Stromal cell of bone marrow (primary cell): ENCODE results near the gene SPATA3.
"Not testable (repeated sequence)": the region's sequence is repeated elsewhere in the genome, so short reads cannot be mapped to it uniquely, and the experiment has no call there.

Source experiments
- DNase-seq: peaks from one replicate; pipeline ENCODE4 v3.0.0-alpha.2; 2012; ENCODE audit warnings: low read depth

The SPATA3 gene

DNA sequence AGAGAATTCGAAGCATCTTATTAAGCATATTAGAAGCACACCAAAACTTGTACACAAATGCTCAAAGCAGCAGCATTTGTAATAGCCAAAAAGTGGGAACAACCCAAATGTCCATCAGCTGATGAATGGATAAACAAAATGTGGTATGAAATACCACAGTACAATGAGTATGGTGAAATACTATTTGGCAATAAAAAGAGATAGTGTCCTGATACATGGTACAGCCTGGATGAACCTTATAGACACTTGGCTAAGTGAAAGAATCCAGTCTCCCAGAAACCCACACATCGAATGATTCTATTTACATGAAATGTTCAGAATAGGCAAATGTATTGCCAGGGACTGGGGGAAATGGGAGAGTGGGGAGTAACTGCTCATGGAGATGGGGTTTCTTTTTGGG, 3.0 kb downstream of the SPATA3 start:
- DNase-seq: no peak

DNA sequence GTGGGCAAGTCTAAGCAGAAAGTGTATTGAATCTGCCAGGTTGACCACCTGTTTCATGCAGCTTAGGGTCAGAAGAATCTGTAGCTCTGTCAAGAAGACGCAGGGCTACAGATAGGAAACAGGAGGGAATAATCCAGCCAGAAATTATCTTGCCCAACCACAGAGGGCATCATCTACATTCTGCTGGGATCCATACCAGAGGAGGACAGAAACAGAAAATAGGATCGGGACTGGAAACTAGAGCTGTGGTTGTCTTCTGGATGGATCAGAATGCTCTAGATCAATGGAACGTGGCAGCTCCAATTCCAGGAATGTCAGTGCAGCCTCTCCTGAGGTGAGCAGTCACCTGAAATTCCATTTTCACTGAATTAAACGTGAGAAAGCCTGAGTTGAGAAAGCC, 3.6 kb downstream of the SPATA3 start:
- no peak for DNase-seq

DNA sequence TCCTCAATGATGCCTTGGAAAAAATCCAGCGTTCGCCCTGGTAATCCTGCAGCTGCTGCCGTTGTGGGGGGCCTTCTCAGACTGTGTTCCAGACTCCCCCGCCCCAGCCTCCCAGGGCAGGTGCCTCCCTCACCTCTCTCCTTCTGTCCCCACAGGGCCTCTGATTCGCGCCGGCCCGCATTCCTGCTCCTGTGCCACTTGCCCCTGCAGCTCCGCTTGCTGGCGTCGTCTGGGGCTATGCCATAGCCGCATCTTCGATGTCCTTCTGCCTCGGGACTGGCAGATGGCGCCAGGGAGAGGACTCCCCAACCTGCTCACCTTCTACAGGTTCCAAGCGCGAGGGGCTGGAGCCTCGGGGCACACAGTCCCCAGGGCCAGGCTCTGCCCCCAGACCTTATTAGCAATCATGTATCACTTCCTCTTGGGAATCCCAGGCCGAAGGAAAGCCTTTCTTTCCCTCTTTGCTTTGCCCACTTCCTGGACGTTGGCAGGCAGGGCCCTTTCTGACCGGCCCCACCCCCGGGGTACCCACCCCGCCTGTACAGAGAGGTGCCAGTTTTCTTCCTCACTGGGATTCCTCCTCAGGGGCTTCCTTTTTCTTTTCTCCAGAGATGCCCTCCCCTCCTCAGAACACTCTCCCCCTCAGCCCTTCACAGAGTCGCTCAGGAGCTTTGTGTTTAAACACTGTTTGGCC, 4.4 kb downstream of the SPATA3 start:
- no peak for DNase-seq

DNA sequence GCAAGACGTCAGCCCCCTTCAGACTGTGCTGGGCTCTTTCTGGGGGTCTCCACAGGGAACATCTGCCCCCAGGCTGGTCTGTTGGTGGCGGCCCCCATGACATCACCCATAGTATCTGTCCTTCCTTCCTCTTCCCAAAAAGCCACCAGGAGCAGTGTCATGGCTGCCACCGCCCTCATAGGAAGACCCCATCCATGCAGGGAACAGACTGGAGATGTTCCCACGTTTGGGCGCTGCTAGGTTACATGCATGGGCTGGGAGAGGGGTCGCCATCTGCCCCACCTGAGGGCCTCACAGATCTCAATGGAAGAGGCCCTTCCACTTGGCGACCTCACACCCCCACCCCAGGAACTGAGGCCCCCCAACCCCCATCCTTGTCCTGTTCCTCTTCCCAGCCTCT, 5.1 kb downstream of the SPATA3 start:
- DNase-seq: no peak

DNA sequence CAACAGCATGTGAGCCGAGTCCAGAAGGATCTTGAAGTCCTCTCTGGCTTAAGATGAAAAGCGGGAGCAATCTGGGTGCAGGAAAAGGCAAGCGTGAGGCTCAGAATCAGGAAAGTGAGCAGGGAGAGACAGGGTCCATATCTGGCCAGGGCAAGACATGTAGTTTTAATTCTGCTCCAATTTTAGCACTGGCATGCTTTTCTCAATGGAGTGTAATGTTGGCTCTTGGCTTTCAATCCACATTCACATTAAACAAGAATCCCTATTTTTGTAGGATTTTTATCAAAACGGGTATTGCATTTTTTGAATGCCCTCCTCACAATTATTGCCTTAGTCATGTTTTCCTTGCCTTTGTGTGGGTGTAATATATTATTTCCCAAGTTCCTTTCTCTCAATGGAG, 6.0 kb downstream of the SPATA3 start:
- DNase-seq: peak; percentile 14

DNA sequence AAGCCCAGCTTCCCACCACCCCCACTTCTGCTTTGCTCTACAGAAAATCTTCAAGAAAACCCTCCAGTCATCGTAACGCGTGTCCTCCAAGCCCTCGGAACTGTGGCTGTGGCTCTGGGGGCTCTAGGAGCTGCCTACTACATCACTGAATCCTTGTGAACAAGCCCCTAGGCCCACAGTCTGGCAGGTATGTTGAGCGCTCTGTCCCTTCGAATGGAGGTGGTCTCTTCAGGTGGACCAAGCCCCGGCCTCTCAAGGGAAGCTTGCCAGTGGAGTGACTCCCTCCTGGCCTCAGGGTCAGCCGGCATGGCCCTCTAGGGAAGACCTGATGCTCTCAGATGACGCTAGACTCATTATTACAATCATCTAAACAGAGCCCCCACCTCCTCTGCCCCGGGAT, 6.7 kb downstream of the SPATA3 start:
- DNase-seq: no peak

DNA sequence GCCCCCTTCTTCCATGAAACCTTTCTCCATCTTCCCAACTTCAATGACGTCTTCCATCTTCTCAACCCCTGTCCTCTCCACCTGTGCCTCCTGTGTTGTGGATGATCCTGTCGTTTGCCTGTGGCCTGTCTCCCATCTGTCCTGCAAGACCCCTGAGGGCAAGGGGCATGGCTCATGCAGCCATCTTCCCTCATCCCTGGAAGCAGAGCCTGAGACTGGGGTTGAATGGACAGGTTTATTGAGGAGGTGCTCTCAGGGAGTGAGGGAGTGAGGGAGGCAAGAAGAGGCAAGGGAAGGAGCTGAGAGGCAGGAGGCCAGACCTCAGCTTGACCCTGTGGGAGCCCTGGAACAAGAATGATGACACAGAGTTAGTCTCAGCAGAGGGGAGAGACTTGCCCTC, 7.3 kb downstream of the SPATA3 start:
- DNase-seq: peak; percentile 9

DNA sequence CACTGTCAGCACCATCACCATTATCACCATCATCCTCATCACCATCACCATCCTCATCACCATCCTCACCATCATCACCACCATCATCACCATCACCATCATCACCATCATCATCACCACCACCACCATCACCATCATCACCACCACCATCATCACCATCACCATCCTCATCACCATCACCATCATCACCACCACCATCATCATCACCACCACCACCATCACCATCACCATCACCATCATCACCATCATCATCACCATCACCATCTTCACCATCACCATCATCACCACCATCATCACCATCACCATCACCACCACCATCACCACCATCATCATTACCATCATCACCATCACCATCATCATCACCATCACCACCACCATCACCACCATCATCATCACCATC, 9.0 kb downstream of the SPATA3 start:
- DNase-seq: not testable (repeated sequence)

DNA sequence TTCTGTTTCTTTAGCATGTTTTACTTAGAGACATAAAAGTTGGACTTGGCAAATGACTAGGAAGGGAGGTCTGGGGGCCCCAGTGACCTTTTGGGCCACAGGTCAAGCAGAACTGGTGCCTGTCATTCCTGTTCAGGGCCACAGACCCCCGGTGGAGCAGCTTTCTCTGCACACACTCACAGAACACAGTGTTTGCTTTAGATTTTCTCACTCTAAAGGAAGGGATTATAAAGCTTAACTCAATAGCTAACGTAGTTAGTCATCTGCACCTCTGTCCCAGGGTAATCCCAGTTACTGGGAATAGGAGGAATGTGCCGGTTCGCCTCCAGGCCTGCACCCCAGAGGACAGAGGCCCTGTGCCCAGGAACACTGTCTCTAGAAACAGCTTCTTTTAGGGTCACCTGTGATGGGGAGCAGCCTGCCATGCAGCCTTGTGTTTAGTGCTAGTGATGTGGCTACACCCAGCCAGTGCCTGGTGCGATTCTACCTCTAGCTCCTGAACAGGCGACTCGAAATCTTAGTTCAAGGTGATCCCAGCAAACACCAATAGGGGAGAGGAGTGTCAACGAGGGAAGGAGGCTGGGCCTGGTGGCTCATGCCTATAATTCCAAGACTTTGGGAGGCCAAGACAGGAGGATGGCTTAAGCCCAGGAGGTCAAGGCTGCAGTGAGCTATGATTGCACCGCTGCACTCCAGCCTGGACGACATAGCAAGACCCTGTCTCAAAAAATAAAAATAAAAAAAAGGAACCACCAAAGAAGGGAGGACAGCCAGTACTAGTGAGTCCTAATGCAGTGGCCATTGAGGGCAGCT, 11.6 kb downstream of the SPATA3 start:
- no peak for DNase-seq

DNA sequence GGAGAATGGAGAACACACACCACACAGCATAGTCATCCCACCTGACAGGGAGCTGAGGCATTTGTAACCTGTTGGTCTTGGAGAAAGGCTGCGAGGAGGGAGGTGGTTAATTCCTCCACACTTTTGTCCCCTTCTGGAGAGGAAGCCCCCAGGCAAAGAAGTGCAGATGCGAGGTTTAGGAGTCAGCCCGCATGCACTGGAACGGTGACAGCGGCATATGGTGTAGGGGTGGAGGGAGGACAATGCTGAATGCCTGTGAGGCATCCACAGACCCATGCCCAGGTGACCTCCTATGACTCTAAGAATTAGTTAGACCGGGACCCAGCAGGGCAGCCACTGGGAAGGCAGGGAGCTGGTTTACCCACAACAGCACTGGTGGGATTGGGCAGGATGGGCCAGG, 12.2 kb downstream of the SPATA3 start:
- DNase-seq: no peak

DNA sequence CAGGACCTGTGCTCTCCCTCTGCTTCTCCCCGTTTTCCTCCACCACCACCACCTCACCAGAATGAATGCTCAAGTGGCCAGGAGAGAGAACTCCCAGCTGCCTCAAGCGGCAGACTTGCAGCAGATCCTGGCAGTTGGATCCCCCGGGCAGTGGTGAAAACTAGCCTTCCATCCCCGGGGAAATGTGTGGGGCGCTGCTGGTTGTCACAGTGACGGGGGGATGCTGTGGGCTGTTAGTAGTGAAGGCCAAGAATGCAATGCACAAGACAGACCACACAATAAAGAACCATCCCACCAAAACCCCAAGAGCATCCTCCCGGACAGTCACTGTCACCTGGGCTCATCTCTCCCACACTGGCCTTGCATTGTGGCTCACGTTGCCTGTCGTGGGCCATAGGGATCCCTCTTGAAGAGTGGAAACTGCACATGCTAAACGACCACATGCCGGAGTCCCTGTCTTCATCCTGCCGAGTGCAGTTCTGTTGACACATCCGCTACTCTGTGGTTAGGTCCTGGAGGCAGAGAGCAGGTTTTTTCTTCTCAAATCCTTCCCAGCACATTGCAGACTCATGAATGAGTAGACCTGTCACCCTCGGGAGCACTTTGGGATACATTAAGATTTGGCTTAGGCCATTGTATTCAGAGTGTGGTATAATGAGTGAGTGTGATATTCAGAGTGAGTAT, 13.5 kb downstream of the SPATA3 start:
- peak; percentile 13 for DNase-seq

DNA sequence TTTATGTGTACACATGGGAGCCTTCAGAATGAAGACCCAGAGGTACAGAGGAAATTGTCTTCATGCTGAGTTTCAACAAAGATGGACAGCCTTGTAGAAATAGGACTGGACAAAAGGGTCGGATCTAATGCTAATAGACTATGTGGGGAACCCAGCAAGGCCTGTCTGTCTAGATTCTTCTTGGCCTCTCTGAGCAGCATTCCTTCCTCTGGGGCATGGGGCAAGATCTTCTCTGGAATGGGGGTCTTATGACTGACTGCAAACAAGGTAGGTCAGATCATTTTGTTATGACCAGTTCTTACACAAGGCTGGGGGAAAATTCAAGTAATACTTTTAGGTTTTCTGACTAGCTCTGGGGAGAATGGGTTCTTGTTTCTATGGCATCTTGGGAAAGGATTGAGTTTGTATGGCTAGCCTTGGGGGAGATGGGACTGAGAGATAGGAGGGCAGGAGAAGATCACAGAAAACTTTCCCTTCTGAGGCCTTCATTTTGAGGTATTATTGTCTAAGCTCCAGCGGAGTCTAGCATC, 14.3 kb downstream of the SPATA3 start:
- DNase-seq: no peak

DNA sequence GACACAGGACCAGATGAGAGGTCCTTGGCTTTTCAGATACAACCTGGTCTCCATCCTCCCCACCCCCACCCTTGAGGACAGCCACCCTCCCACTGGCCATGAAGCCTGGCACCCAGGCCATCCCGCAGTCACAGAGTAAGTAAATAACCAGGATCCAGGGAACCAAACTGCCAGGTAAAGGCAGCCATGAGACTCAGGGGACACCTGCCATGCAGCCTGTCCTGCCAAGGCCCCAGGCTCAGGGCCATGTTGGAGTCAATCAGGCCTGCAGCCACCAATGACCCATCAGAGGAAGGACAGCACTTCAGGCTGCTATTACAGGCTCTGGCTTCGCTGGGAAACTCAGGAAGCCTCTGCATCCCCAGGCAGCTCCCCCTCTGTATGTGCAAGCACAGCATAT, 15.6 kb downstream of the SPATA3 start:
- no peak for DNase-seq

DNA sequence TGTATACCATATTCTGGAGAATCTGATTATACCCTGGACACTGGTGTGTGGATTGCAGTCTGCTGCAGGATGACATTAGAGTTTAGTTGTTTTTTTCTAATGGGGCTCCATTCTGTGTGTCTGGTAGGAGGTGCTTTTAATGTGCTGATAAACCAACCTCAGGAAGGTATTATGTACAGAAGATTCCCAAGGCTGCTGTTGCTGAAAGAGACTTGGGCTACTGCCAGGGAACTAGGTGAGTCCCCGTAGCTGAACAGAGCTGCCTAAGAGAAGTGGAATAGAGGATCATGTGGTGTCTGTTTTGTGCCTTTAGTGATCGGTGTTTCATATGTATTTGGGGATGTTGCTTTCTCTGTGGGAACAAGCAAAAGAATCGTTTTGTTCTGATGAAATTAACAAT, 16.5 kb downstream of the SPATA3 start:
- no peak for DNase-seq

DNA sequence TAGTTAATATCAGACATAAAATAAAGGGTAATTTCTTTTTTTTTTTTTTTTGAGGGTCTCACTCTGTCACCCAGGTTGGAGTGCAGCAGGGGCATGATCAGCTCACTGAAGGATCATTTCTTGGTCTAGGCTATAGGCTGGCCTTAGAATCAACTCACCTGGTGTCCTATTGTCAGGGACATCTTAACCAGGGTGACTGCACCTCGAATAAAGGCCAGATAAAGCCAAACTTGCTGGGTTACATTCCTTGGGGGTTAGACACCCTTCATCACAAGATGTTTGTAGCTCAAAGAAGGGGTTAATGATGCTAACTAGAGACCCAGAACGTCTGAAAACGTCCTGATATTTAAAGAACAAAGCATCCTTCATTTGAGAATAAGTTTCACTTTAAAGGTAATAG, 17.9 kb downstream of the SPATA3 start:
- DNase-seq: no peak

DNA sequence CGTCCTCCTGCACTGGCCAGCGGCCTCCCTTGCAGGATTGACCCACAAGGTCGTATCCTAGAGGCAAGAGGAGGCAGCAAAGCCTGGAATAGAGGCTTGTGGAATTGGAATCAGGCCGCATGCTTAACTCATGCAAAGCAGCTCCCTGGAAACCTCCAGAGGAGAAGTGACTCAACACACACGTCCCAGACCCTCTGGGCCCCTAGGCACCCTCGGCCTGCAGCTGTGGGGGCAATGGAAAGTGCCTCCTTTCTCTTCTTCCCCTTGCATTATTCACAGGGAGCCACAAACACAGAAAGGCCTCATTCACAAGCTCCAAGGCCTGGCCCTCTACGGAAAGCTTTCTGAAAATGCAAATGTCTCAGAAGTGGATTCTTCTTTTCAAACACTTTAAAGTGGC, 19.6 kb downstream of the SPATA3 start:
- no peak for DNase-seq

DNA sequence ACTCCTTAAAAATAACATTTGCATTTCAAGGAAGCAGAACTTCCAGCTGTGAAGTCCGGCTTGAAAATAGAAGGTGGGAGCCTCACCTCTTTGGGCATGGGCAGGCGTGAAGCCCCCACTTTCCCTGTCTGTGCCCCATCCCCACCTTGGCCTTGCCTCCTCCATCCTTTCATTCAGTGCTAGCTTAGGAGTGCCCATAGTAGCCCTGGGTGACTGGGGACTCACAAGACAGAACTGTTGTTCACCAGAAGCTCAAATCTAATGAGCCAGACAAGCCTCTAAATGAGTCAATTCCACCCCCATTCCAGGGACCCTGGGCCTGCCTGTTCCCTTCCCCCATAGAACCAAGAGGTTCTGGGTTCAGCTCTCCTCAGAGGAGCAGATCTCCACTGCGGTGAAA, 20.0 kb downstream of the SPATA3 start:
- no peak for DNase-seq

DNA sequence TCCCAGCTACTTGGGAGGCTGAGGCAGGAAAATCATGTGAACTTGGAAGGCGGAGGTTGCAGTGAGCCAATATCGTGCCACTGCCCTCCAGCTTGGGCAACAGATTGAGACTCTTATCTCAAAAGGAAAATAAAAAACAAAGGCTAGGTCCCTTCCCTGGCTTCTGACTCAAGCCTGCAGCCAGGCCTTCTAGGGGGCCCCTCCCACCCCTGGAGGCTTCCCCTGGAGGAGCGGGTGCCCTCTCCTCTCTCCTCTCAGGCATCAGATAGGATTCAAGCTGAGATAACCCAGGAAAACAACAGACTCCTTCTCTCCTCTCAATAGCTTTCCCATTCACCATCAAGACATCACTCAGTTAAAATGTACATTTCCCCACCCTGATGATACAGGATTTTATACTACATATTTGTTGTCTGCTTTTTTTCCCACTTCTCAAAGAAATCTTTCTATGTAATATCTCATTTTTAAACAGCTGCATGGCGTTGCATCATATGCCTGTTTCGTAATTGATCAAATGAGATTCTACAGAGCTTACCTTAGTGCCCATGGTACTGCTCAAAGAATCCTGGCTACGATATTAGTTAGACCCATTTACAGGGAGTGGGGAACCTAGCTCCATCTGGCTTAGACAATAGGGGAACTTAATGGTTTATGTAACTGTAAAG, 20.8 kb downstream of the SPATA3 start:
- no peak for DNase-seq

DNA sequence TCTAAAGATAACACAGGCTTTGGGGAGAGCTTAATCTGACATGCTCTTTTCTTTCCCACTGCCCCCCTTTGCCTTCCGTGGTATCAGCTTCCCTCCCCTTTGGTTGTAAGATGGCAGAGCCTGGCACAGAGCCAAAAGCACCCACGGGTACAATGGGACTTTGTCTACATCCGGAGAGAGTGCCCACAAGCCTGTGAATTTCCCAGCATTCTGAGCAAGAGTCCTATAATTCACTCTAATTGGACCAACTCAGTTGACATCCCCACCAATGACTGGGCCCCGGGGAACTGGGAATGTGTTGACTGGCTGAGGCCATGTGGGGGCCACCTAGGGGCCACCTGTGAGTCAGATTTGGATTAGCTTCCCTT, 21.3 kb downstream of the SPATA3 start:
- no peak for DNase-seq

DNA sequence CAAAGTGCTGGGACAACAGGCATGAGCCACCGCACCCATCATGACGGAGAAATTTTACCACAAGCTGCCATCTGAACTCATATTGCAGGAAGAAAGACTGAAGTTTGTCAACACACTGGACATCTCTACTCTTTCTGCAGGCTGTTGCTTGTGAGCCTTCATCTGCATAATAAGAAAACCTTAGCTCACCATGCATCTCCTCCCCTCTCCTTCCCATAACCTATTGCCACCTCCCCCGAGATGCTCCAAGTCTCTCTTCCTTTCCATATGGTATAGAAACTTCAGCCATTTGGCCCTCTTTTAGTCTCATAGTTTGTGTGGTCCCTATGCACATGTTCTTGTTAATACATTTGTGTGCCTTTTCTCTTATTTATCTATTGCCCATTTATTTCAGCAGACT, 22.3 kb downstream of the SPATA3 start:
- no peak for DNase-seq

DNA sequence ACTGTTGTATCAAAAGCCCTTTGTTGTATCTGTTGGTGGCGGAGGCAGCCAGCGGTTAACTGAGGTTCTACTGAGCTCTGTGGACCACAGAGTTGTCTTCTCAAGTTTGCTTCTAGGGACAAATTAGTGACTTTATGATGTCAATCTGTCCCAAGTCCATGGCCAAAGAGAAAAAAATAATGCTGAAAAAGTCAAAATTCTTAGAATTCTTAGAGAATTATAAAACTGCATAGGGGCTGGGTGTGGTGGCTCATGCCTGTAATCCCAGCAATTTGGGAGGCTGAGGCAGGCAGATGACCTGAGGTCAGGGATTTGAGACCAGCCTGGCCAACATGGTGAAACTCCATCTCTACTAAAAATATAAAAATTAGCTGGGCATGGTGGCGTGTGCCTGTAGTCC, 29.1 kb downstream of the SPATA3 start:
- DNase-seq: not testable (repeated sequence)

DNA sequence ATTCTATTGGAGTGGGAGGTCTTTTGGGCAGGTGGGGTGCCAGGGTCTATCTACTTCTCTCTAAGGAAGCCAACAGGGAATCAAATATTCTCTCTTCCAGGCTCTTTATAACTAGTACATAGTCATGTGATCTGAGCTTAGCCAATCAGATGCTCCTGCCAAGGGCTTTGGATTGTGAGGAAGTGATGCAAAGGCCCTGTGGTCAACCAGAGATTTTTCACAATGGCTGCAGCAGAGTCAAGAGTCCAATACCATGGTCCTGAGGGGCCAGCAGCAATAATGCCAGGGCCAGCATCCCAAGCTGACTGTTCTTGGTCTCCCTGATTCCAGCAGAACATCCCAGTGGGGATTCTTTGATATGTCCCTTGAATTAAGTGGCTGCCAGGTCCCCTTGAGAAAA, 33.0 kb downstream of the SPATA3 start:
- no peak for DNase-seq

DNA sequence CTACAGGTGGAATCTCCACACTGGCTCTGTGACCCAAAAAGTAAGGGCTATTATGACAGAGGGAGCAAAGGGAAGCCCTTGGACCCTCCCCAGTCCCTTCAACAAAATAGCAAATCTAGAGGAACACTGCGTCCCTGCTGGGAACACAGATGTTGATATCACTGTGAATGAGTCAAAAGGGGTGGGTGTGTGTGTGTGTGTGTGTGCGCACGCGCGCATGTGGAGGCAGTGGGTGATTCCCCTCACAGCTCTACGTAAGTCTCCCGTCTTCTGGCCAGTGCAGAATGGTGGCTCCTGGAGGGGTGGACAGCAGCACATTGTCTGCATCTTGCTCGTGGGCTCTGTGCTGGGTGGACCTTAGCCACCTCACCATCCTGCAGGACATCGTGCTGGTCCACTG, 33.6 kb downstream of the SPATA3 start:
- no peak for DNase-seq
